ENCODE results near the gene EMSY.
"Not testable (repeated sequence)": the region's sequence is repeated elsewhere in the genome, so short reads cannot be mapped to it uniquely, and the experiment has no call there.

EMSY gene

DNA sequence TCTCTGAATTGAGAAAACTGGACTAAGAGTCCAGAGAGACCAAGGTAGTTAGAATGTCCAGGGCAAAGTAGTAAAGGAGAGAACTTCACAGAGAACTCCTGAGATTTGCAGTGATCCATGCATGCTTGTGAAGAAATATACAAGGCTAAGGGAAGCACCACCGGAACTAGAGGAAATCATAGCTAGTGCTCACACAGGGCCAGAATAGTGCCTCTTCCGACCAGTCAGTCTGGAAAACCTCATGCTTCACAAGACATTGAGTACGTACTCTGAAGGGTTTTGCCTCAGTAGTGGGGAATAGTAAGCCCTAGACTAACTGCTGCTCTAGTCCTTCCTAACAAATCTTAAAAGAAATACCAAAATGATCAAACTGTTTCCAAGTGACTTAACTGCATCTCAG, 117.7 kb downstream of the EMSY start:
- H3K4me3 ChIP-seq (ENCODE audit: low read depth, low read length) = no peak overlapping the region
- no peak for DNase-seq (ENCODE audit: low read depth)
- TF ChIP-seq, protein P1, sequence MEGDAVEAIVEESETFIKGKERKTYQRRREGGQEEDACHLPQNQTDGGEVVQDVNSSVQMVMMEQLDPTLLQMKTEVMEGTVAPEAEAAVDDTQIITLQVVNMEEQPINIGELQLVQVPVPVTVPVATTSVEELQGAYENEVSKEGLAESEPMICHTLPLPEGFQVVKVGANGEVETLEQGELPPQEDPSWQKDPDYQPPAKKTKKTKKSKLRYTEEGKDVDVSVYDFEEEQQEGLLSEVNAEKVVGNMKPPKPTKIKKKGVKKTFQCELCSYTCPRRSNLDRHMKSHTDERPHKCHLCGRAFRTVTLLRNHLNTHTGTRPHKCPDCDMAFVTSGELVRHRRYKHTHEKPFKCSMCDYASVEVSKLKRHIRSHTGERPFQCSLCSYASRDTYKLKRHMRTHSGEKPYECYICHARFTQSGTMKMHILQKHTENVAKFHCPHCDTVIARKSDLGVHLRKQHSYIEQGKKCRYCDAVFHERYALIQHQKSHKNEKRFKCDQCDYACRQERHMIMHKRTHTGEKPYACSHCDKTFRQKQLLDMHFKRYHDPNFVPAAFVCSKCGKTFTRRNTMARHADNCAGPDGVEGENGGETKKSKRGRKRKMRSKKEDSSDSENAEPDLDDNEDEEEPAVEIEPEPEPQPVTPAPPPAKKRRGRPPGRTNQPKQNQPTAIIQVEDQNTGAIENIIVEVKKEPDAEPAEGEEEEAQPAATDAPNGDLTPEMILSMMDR (IDR thresholded peaks at IDR 0.05; ENCODE audit: low read depth, low read length, missing control alignments) = no peak

DNA sequence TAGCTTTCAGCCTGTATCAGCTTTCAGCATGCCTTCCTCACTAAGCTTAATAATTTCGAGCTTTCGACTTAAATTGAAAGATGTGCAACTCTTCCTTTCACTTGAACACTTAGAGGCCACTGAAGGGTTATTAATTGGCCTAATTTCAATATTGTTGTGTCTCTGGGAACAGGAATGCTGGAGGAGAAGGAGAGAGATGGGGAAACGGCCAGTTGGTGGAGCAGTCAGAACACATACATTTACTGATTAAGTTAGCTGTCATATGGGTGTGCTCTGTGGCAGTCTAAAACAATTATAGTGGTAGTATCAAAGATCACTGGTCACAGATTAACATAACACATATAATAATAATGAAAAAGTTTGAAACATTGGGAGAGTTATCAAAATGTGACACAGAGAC, 119.5 kb downstream of the EMSY start:
- no peak overlapping the region for H3K4me3 ChIP-seq (ENCODE audit: low read depth, low read length)
- TF ChIP-seq, protein P1 (IDR thresholded peaks at IDR 0.05; ENCODE audit: low read depth, low read length, missing control alignments) = no peak
- DNase-seq (ENCODE audit: low read depth) = no peak

DNA sequence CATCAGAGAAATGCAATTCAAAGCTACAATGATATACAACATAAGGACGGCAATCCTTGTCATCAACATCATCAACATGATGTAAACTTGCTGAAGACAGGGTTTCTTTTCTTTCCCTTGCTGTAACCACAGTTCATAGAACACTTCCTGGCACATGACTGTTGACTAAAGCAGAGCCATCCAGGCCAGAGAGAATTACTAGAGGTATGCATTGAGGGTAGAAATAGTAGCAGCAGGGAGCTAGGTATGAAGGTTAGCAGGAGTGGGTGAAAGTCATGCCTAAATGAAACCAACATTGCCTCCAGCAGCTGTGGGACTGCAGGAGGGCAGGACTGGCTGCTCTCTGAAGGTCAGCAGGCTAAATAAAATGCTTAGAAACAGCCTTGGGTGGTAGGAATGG, 122.0 kb downstream of the EMSY start:
- TF ChIP-seq, protein P1 (IDR thresholded peaks at IDR 0.05; ENCODE audit: low read depth, low read length, missing control alignments) = no peak
- DNase-seq (ENCODE audit: low read depth) = no peak
- no peak overlapping the region for H3K4me3 ChIP-seq (ENCODE audit: low read depth, low read length)

DNA sequence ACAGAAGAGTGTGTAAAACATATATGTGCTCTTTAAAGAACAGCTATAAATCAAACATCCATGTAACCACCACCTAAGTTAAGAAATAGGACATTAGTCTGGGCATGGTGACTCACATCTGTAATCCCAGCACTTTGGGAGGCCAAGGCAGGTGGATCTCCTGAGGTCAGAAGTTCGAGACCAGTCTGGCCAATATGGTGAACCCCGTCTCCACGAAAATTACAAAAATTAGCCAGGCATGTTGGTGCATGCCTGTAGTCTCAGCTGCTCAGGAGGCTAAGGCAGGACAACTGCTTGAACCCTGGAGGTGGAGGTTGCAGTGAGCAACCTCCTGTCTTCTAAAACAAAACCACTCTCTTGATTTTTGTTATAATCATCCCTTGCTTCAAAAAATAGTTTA, 122.4 kb downstream of the EMSY start:
- no peak for DNase-seq (ENCODE audit: low read depth)
- TF ChIP-seq, protein P1 (IDR thresholded peaks at IDR 0.05; ENCODE audit: low read depth, low read length, missing control alignments) = no peak
- no peak overlapping the region for H3K4me3 ChIP-seq (ENCODE audit: low read depth, low read length)

DNA sequence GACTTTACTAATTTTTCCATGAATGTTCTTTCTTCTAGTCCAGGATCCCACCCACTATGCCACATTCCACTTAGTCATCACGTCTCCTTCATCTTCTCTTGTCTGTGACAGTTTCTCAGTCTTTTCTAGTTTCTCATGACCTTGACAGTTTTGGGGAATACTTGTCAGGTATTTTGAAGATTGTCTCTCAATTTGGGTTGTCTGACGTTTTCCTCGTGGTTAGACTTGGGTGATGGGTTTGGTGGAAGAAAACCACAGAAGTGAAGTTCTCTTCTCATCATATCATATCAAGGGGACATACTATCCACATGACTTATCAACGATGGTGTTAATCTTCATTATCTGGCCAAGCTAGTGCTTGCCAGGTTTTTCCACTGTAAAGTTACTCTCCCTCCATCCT, 123.3 kb downstream of the EMSY start:
- no peak overlapping the region for H3K4me3 ChIP-seq (ENCODE audit: low read depth, low read length)
- TF ChIP-seq, protein P1 (IDR thresholded peaks at IDR 0.05; ENCODE audit: low read depth, low read length, missing control alignments) = no peak
- DNase-seq (ENCODE audit: low read depth) = no peak

DNA sequence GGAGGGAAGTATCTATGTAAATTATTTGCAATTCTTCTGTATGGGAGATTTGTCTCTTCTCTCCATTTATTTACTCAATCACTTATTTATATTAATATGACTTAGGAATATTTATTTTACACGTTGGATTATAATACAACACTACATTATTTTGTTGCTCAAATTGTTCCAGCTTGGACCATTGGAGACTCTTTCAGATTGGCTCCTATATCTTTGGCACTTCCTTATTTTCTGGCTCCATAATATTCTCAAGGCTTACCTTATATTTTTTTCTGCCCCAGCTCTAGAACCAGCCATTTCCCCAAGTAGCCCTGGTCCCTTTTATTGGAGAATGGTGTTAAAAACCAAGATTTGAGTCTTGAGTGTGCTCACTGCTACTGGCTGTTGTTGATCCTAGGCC, 123.8 kb downstream of the EMSY start:
- TF ChIP-seq, protein P1 (IDR thresholded peaks at IDR 0.05; ENCODE audit: low read depth, low read length, missing control alignments) = no peak
- DNase-seq (ENCODE audit: low read depth) = no peak
- H3K4me3 ChIP-seq (ENCODE audit: low read depth, low read length) = no peak overlapping the region

DNA sequence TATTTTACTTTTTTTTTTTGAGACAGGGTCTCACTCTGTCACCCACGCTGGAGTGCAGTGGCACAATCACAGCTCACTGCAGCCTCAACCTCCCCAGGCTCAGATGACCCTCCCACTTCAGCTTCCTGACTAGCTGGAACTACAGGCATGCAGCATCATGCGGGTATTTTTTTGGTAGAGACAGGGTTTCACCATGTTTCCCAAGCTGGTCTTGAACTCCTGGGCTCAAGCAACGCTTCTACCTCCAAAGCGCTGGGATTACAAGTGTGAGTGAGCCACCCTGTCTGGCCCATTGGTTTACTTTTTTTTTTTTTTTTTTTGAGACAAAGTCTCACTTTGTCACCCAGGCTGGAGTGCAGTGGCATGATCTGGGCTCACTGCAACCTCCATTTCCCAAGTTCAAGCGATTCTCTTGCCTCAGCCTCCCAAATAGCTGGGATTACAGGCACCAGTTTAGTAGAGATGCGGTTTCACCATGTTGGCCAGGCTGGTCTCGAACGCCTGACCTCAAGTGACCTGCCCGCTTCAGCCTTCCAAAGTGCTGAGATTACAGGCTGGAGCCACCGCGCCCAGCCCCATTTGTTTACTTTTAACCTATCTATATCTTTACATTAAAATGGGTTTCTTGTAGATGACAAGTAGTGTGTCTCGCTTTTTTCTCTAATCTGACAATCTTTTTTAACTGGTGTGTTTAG, 127.5 kb downstream of the EMSY start:
- not testable (repeated sequence) for H3K4me3 ChIP-seq (ENCODE audit: low read depth, low read length); DNase-seq (ENCODE audit: low read depth)

All from GM12864 (cell line).